GM12872 (cell line): ENCODE measurements around the gene ARHGEF11.

Experiments
- TF ChIP-seq, protein P1 (sequence below): IDR thresholded peaks from 3 replicates; pipeline ENCODE4 v1.5.1; 2011; ENCODE audit warnings: low read depth, mild to moderate bottlenecking, low read length, moderate library complexity; ENCODE audit not compliant: insufficient read depth

ARHGEF11 gene

DNA sequence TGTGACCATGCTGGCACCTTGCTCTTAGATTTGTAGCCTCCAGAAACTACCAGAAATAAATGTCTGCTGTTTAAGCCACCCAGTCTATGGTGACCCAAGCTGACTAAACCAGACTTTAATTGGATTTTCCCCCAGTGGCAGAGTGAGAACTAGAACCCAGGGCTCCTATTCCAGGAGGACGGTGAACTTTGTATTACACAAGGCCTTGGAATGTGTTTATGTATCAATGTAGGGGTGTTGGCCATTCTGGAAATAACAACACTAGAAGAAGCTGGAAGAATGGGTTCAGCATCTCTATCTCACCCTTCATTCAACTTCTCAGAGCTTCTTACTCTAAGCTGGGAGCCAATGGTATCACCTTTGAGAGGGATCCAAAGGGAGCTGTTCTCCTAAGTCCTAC, 37.0 kb downstream of the ARHGEF11 start:
- TF ChIP-seq, protein P1, sequence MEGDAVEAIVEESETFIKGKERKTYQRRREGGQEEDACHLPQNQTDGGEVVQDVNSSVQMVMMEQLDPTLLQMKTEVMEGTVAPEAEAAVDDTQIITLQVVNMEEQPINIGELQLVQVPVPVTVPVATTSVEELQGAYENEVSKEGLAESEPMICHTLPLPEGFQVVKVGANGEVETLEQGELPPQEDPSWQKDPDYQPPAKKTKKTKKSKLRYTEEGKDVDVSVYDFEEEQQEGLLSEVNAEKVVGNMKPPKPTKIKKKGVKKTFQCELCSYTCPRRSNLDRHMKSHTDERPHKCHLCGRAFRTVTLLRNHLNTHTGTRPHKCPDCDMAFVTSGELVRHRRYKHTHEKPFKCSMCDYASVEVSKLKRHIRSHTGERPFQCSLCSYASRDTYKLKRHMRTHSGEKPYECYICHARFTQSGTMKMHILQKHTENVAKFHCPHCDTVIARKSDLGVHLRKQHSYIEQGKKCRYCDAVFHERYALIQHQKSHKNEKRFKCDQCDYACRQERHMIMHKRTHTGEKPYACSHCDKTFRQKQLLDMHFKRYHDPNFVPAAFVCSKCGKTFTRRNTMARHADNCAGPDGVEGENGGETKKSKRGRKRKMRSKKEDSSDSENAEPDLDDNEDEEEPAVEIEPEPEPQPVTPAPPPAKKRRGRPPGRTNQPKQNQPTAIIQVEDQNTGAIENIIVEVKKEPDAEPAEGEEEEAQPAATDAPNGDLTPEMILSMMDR = no peak

DNA sequence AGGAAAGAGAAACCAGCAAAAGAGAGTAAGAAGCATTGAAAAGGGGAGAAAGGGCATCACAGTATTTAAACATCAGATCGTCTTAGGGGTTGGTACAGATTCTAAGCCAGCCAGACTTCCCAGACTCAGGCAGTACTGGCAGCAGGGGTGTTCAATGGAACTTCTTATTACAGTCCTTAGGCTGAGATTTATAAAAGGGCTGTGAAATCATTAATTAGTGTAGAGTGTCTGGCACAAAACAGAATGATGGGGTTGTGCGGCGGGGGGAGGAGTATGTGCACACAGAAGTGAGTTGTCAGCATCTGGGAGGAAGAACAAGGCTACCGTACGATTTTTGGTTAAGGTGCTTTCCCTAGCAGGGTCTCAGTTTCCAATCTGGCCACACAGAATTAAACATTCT, 38.2 kb downstream of the ARHGEF11 start:
- TF ChIP-seq, protein P1 = no peak

DNA sequence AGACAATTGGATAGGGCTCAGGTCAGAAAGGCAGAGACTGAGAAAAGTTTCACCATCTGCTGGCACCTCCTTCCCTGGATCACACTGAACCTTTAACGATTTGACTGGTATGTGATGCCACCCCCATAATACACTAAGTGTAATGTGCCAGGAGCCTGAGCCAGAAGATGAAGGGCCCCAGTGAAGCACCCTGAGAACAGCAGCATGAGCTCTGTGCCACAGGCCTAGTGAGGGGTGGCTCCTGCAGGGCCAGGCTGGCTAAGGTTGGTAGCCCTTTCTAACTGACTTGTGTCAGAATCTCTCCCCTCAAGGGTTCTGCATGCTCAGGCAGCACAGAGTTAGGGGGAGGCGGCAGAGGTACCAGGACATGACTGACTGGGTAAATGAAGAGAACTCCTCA, 38.9 kb downstream of the ARHGEF11 start:
- TF ChIP-seq, protein P1 = no peak

DNA sequence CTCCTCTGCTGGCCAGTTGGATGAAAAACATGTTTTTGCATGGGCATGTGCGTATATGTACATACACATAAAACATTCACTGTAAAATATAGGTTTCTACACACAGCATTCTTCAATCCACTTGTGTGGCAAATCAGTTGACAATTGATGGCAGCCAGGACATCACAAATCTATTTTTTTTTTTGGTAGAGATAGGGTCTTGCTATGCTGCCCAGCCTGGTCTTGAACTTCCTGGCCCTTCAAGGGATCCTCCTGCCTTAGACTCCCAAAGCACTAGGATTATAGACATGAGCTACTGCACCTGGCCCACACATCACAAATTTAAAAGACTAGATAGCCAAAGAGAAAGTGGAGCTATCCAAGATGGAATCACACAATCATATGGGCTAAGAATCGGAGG, 39.6 kb downstream of the ARHGEF11 start:
- TF ChIP-seq, protein P1 = no peak

DNA sequence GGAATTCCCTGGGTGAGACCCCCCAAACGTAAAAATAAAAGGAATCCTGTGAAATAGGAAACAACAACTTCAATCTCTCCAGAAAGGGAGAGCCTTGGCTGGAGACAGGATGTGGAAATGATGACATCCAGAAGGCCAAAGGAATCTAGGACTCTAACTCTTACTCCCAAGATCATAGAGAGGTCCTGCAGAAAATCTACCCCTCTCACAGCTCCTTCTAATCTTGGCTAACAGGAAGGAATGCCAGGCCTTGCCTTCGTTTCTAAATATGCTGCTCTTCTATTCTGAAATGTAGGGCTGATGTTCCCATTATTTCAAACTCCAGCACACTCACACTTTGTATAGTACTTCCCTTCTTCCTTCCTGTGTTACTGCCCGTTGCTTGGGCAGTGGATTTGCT, 40.7 kb downstream of the ARHGEF11 start:
- TF ChIP-seq, protein P1 = no peak

DNA sequence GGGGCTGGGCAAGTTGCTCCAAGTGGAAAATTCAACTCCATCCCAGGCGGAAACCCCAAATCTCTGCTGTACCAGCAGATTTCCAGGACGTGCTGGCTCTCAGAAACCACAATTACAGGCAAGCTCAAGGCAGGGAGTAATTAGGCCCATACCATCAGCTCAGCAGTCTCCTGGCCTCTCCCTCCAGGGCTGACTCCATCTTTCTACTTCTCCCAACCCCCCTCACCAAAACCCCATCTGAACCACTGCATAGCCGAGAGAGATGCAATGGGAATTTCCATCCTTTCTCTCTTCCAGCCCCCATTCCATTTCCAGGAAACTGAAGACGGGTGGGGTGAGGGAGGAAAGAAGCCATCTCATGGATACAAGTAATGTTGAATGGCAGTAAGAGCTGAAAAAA, 41.2 kb downstream of the ARHGEF11 start:
- TF ChIP-seq, protein P1 = no peak

DNA sequence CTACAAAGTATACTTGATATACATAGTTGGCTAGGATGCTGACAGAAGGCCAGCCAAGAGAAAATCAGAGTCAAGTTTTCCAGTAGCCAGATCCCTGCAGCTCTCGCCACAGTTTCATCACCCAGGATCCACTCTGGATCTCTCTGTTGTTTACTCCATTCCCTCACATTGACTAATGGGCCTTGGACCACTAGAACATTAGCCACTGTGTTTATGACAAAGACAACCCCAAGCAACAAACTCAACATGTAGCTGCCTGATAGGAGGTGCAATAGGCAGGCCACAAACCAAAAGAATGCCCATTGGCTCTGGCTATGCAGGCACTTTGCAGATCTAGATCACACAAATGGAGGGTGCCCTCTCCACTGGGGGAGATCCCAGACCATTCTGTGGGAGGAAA, 44.2 kb downstream of the ARHGEF11 start:
- TF ChIP-seq, protein P1 = no peak

DNA sequence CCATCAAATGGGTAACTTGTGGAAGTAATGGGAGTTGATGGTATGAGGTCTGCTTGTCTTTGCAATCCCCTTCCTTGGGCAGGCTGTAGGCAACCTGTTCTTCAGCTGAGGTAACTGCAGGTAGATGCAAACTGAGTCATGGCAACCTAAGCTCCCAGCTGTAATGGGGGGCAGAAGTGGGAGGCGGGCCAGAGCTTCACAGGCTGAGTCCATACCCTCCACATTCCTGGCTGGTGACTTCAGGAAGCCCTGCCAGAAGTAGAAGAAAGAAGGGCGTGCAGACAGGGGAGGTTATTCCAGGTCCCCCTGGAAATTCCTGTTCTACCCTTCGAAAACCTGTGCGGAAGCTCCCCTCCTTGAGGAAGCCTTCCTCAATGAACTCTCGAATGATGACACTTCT, 44.9 kb downstream of the ARHGEF11 start:
- TF ChIP-seq, protein P1 = no peak
